GM12878 (cell line): ENCODE results near the gene GTPBP4. TPM values are rescaled to one million over a fixed set of nuclear protein-coding genes. Genes with fewer than 3 reads are reported as not detected.

Experiments
- ATAC-seq: fragments of 200-7000 bp; cut with Tn5 transposase; 3 replicates; pipeline ENCODE4 v1.9.1; 2020; ENCODE audit warnings: mild to moderate bottlenecking, moderate library complexity
- BruUV-seq: library from RNA; stranded (reverse); fragments of 400-500 nt; replicated peaks from 2 replicates; lab custom pipeline; 2021; lab: Mats Ljungman, UMichigan
- CTCF ChIA-PET: fragments of 300-600 bp; sonication (Branson Sonifier 250); formaldehyde crosslinking; extraction: SDS; loops from one replicate; lab custom pipeline; 2021; ENCODE audit warnings: inconsistent platforms; lab: Yijun Ruan, JAX
- POLR2A ChIA-PET: fragments of 350-600 bp; formaldehyde crosslinking; extraction: SDS; loops from one replicate; lab custom pipeline; 2021; ENCODE audit warnings: inconsistent platforms; lab: Charles Lee
- RAD21 ChIA-PET: fragments of 300-600 bp; sonication (Branson Sonifier 250); formaldehyde crosslinking; loops from one replicate; lab custom pipeline; 2023; ENCODE audit warnings: antibody characterized with exemption; ENCODE audit not compliant: unreplicated experiment; lab: Charles Lee
- SMC1A ChIA-PET: fragments of 300-600 bp; sonication (Branson Sonifier 250); formaldehyde crosslinking; loops from one replicate; lab custom pipeline; 2023; ENCODE audit not compliant: unreplicated experiment, uncharacterized antibody; lab: Charles Lee
- DNase-seq: peaks from one replicate; pipeline ENCODE4 v3.0.0-alpha.2; 2011; ENCODE audit warnings: low read depth, low spot score
- FAIRE-seq: peaks from 3 replicates; lab custom pipeline; 2011; peaks lifted over from hg19 to GRCh38; lab: Jason Lieb, UNC
- H2AFZ ChIP-seq: 2 replicates; pipeline ENCODE4 v1.6.0; 2011; ENCODE audit warnings: low read depth, low read length, control low read depth; ENCODE audit not compliant: control insufficient read depth
- H3K27ac ChIP-seq: 2 replicates; pipeline ENCODE4 v1.5.1; 2011; ENCODE audit warnings: control low read depth; ENCODE audit not compliant: control insufficient read depth, insufficient read depth
- H3K27me3 ChIP-seq, 2 experiments: replicated peaks in 1 of 2; 2 replicates each; pipeline versions ENCODE4 v1.6.0 to v1.6.1; 2011; ENCODE audit warnings: low read length in 1 of 2; ENCODE audit not compliant: control insufficient read depth in 2 of 2, insufficient read depth in 2 of 2
- H3K36me3 ChIP-seq, 2 experiments: 2 replicates each; pipeline ENCODE4 v1.5.1; 2011; ENCODE audit warnings: low read length in 1 of 2; ENCODE audit not compliant: control insufficient read depth in 2 of 2, insufficient read depth in 2 of 2
- H3K4me1 ChIP-seq: 2 replicates; pipeline ENCODE4 v1.6.1; 2011; ENCODE audit warnings: mild to moderate bottlenecking, low read length, moderate library complexity, mixed read lengths; ENCODE audit not compliant: control insufficient read depth, insufficient read depth
- H3K4me2 ChIP-seq: 2 replicates; pipeline ENCODE4 v1.6.0; 2011; ENCODE audit warnings: control low read depth; ENCODE audit not compliant: control insufficient read depth, insufficient read depth
- H3K4me3 ChIP-seq: fragments of 200-600 bp; sonication (generic); 2 replicates; pipeline ENCODE4 v1.5.1; 2016
- H3K79me2 ChIP-seq: 2 replicates; pipeline ENCODE4 v1.6.0; 2011; ENCODE audit warnings: low read length; ENCODE audit not compliant: control insufficient read depth, insufficient read depth
- H3K9ac ChIP-seq: 2 replicates; pipeline ENCODE4 v1.8.0; 2011; ENCODE audit warnings: low read length, control low read depth, mixed read lengths; ENCODE audit not compliant: control insufficient read depth, insufficient read depth
- H3K9me3 ChIP-seq: replicated peaks from 3 replicates; pipeline ENCODE4 v1.5.1; 2011; ENCODE audit warnings: mild to moderate bottlenecking, low read length; ENCODE audit not compliant: control insufficient read depth, insufficient read depth
- H4K20me1 ChIP-seq: 2 replicates; pipeline ENCODE4 v1.6.0; 2011; ENCODE audit not compliant: control insufficient read depth, insufficient read depth
- MEF2A ChIP-seq: IDR thresholded peaks from 2 replicates; pipeline ENCODE4 v1.6.1; 2011; ENCODE audit warnings: low read depth, mild to moderate bottlenecking, low read length, moderate library complexity; ENCODE audit not compliant: insufficient read depth
- NFYB ChIP-seq: IDR thresholded peaks from 2 replicates; pipeline ENCODE4 v1.6.1; 2011; ENCODE audit warnings: low read depth, mild to moderate bottlenecking, low read length, improper control_type of control experiment, moderate library complexity; ENCODE audit not compliant: insufficient read depth
- NRF1 ChIP-seq: conservative IDR thresholded peaks from 2 replicates; pipeline ENCODE4 v1.6.1; 2011; ENCODE audit warnings: mild to moderate bottlenecking, low read depth, low read length, improper control_type of control experiment
- PAX5 ChIP-seq: IDR thresholded peaks from 2 replicates; pipeline ENCODE4 v1.6.1; 2011; ENCODE audit warnings: low read depth, low read length, borderline replicate concordance
- PAX8 ChIP-seq: fragments of 450-650 bp; IDR thresholded peaks from 2 replicates; pipeline ENCODE4 v1.6.1; 2017; ENCODE audit warnings: mild to moderate bottlenecking, moderate library complexity
- RAD21 ChIP-seq: IDR thresholded peaks from 2 replicates; pipeline ENCODE4 v1.6.1; 2011; ENCODE audit warnings: mild to moderate bottlenecking, low read depth, low read length, moderate library complexity; ENCODE audit not compliant: insufficient read depth
- RB1 ChIP-seq: fragments of 450-650 bp; formaldehyde crosslinking; IDR thresholded peaks from 2 replicates; pipeline ENCODE4 v1.6.1; 2017; ENCODE audit warnings: mild to moderate bottlenecking, borderline replicate concordance
- SREBF2 ChIP-seq: IDR thresholded peaks from 2 replicates; pipeline ENCODE4 v1.6.1; 2012; ENCODE audit warnings: mild to moderate bottlenecking, low read length
- YY1 ChIP-seq: IDR thresholded peaks from 2 replicates; pipeline ENCODE4 v1.6.1; 2011; ENCODE audit warnings: low read depth, mild to moderate bottlenecking, low read length
- ZNF207 ChIP-seq: fragments of 450-650 bp; IDR thresholded peaks from 2 replicates; pipeline ENCODE4 v1.6.1; 2014; ENCODE audit warnings: antibody characterized with exemption, mild to moderate bottlenecking, borderline replicate concordance
- WGBS: methylation state at CpG from one replicate; pipeline ENCODE4 v1.1.6; 2016; ENCODE audit warnings: low lambda C conversion rate; ENCODE audit not compliant: insufficient replicate concordance, insufficient coverage; ENCODE audit errors: missing lambda C conversion rate; 5-methylcytosine and 5-hydroxymethylcytosine counted together
- in situ Hi-C: fragments of 300-500 bp; cut with MboI; formaldehyde crosslinking; loops from 9 replicates; pipeline ENCODE4 v1.14.3; 2018; ENCODE audit warnings: mixed read lengths
- intact Hi-C: fragments of 100-400 bp; cut with micrococcal nuclease; formaldehyde crosslinking; loops from one replicate; pipeline ENCODE4 v1.14.2; 2022; ENCODE audit not compliant: unreplicated experiment
- polyA plus RNA-seq, 11 experiments: library from polyadenylated mRNA; depleted of rRNA in 4 of 11; unstranded in 6 of 11; stranded (reverse) in 5 of 11; fragments of >200 nt; fragmentation: Nextera tagmentation in 4 of 11; fragmentation: Illumina TruSeq in 1 of 11; extraction: Ambion mirVana in 4 of 11; extraction: Trizol in 1 of 11; gene quantifications; 1 replicate in 1 of 11; 2 replicates in 10 of 11; pipeline versions ENCODE4 v1.2.1 to v1.2.3, GENCODE V29; 2011 to 2016; ENCODE audit warnings: inconsistent platforms in 2 of 11, missing spikeins in 2 of 11, low read depth in 1 of 11
- total RNA-seq, 4 experiments: library from RNA; depleted of rRNA in 3 of 4; stranded (reverse); fragments of >200 nt in 3 of 4; fragmentation: Illumina TruSeq in 1 of 4; extraction: Trizol in 1 of 4; gene quantifications; 2 replicates each; pipeline versions ENCODE4 v1.2.1 to v1.2.3, GENCODE V29; 2013 to 2021
- TF ChIP-seq, protein P1 (sequence below): IDR thresholded peaks from 2 replicates; pipeline ENCODE4 v1.6.1; 2012; ENCODE audit warnings: low read depth, low read length, improper control_type of control experiment
- TF ChIP-seq, protein P2 (sequence below): fragments of 450-650 bp; formaldehyde crosslinking; IDR thresholded peaks from 2 replicates; pipeline ENCODE4 v1.5.0; 2022; ENCODE audit warnings: mild to moderate bottlenecking, missing genetic modification characterization
- TF ChIP-seq, protein P3 (sequence below): IDR thresholded peaks from 2 replicates; pipeline ENCODE4 v1.6.1; 2011; ENCODE audit warnings: mild to moderate bottlenecking, low read depth, low read length, moderate library complexity; ENCODE audit not compliant: insufficient replicate concordance

Gene GTPBP4
- total and polyA plus RNA-seq, 10 of the 15 experiments (the other 5 are each of a cell fraction or from before 2014, with no cell fraction given) = 58.5 to 118 (median 71.4) TPM

- Histone ChIP-seq H3K79me2 (peaks cover 17% of the 10 kb centered on the region), H3K4me2 (no peak overlapping the region), H3K27me3 (no peaks in the 10 kb centered on the region), H3K9ac (no peak overlapping the region), H4K20me1 (no peaks in the 10 kb centered on the region), H3K9me3 (peaks cover 2% of the 10 kb centered on the region; the same call in 1 of the 3 replicates), H3K36me3 (peaks cover 29 to 43% of the 10 kb centered on the region in 2 experiments), H3K4me3 (no peak overlapping the region), H3K27ac (no peak overlapping the region), H2AFZ (no peak overlapping the region), H3K4me1 (peaks cover under 1% of the 10 kb centered on the region; the same call in 1 of the 2 replicates)
- TF ChIP-seq PAX5 (no peak), ZNF207 (no peak), NRF1 (no peak), YY1 (no peak), SREBF2 (no peak), RAD21 (no peak), RB1 (no peak), PAX8 (no peak), NFYB (no peak), MEF2A (no peak)
- TF ChIP-seq, protein P1, sequence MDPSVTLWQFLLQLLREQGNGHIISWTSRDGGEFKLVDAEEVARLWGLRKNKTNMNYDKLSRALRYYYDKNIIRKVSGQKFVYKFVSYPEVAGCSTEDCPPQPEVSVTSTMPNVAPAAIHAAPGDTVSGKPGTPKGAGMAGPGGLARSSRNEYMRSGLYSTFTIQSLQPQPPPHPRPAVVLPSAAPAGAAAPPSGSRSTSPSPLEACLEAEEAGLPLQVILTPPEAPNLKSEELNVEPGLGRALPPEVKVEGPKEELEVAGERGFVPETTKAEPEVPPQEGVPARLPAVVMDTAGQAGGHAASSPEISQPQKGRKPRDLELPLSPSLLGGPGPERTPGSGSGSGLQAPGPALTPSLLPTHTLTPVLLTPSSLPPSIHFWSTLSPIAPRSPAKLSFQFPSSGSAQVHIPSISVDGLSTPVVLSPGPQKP = no peak
- TF ChIP-seq, protein P2, sequence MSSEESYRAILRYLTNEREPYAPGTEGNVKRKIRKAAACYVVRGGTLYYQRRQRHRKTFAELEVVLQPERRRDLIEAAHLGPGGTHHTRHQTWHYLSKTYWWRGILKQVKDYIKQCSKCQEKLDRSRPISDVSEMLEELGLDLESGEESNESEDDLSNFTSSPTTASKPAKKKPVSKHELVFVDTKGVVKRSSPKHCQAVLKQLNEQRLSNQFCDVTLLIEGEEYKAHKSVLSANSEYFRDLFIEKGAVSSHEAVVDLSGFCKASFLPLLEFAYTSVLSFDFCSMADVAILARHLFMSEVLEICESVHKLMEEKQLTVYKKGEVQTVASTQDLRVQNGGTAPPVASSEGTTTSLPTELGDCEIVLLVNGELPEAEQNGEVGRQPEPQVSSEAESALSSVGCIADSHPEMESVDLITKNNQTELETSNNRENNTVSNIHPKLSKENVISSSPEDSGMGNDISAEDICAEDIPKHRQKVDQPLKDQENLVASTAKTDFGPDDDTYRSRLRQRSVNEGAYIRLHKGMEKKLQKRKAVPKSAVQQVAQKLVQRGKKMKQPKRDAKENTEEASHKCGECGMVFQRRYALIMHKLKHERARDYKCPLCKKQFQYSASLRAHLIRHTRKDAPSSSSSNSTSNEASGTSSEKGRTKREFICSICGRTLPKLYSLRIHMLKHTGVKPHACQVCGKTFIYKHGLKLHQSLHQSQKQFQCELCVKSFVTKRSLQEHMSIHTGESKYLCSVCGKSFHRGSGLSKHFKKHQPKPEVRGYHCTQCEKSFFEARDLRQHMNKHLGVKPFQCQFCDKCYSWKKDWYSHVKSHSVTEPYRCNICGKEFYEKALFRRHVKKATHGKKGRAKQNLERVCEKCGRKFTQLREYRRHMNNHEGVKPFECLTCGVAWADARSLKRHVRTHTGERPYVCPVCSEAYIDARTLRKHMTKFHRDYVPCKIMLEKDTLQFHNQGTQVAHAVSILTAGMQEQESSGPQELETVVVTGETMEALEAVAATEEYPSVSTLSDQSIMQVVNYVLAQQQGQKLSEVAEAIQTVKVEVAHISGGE (CRISPR knock-in tag) = no peak
- TF ChIP-seq, protein P3, sequence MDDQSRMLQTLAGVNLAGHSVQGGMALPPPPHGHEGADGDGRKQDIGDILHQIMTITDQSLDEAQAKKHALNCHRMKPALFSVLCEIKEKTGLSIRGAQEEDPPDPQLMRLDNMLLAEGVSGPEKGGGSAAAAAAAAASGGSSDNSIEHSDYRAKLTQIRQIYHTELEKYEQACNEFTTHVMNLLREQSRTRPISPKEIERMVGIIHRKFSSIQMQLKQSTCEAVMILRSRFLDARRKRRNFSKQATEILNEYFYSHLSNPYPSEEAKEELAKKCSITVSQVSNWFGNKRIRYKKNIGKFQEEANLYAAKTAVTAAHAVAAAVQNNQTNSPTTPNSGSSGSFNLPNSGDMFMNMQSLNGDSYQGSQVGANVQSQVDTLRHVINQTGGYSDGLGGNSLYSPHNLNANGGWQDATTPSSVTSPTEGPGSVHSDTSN = no peak
- 97% methylated on average over 12 of the region's 12 CpGs for WGBS
- FAIRE-seq = no peak
- in situ Hi-C loops (no loop called here), intact Hi-C loops (no loop called here)
- no peak for DNase-seq
- ChIA-PET CTCF (no interaction called here), POLR2A (no interaction called here), SMC1A (no interaction called here), RAD21 (no interaction called here)
- ATAC-seq = no peak
- no TSS peak for BruUV-seq
Measured at GRCh38 chr10:996031-996430, 7.8 kb downstream of the GTPBP4 start.
